H9 (cell line): ENCODE results near the gene DENND1A. TPM values are rescaled to one million over a fixed set of nuclear protein-coding genes. Genes with fewer than 3 reads are reported as not detected.
A peak's percentile ranks its signal among the peaks of the same experiment; 100 is the strongest.

Experiments used
- DNase-seq: peaks from one replicate; pipeline ENCODE4 v3.0.0-alpha.2; 2017
- H2AFZ ChIP-seq: one replicate; pipeline ENCODE4 v1.6.1; 2013; ENCODE audit warnings: mild to moderate bottlenecking, low read length, control low read depth, moderate library complexity
- H2AK5ac ChIP-seq: 2 replicates; pipeline ENCODE4 v1.6.1; 2013; ENCODE audit warnings: low read length, control low read depth, mixed read lengths; ENCODE audit not compliant: insufficient read length
- H2BK120ac ChIP-seq: one replicate; pipeline ENCODE4 v1.6.1; 2013; ENCODE audit warnings: low read depth, mild to moderate bottlenecking, low read length, control low read depth, inconsistent platforms; ENCODE audit not compliant: poor library complexity, severe bottlenecking
- H2BK12ac ChIP-seq: 2 replicates; pipeline ENCODE4 v1.6.1; 2013; ENCODE audit warnings: low read length, control low read depth, mixed read lengths, low read depth; ENCODE audit not compliant: insufficient read length
- H2BK15ac ChIP-seq: 2 replicates; pipeline ENCODE4 v1.6.1; 2013; ENCODE audit warnings: low read depth, low read length, control low read depth
- H2BK20ac ChIP-seq: one replicate; pipeline ENCODE4 v1.6.1; 2013; ENCODE audit warnings: low read depth, mild to moderate bottlenecking, low read length, control low read depth, inconsistent platforms; ENCODE audit not compliant: poor library complexity, severe bottlenecking
- H2BK5ac ChIP-seq: 2 replicates; pipeline ENCODE4 v1.6.1; 2013; ENCODE audit warnings: low read length, control low read depth, mixed read lengths; ENCODE audit not compliant: insufficient read length
- H3K14ac ChIP-seq: 2 replicates; pipeline ENCODE4 v1.6.1; 2013; ENCODE audit warnings: low read length, control low read depth; ENCODE audit not compliant: insufficient read depth
- H3K18ac ChIP-seq: 2 replicates; pipeline ENCODE4 v1.6.1; 2013; ENCODE audit warnings: low read depth, mild to moderate bottlenecking, mixed read lengths, low read length, control low read depth; ENCODE audit not compliant: insufficient read length
- H3K23ac ChIP-seq: 2 replicates; pipeline ENCODE4 v1.6.1; 2013; ENCODE audit warnings: low read length, control low read depth, mixed read lengths, low read depth; ENCODE audit not compliant: insufficient read length
- H3K23me2 ChIP-seq: 2 replicates; pipeline ENCODE4 v1.6.1; 2013; ENCODE audit warnings: low read depth, mild to moderate bottlenecking, mixed read lengths, low read length, control low read depth; ENCODE audit not compliant: insufficient read length, poor library complexity, severe bottlenecking
- H3K27ac ChIP-seq: 2 replicates; pipeline ENCODE4 v1.5.1; 2013; ENCODE audit warnings: low read length, control low read depth, mixed read lengths, low read depth; ENCODE audit not compliant: insufficient read length
- H3K27me3 ChIP-seq: 2 replicates; pipeline ENCODE4 v1.6.1; 2013; ENCODE audit warnings: low read length, control low read depth, inconsistent platforms; ENCODE audit not compliant: insufficient read depth
- H3K4ac ChIP-seq: 2 replicates; pipeline ENCODE4 v1.6.1; 2013; ENCODE audit warnings: low read depth, mild to moderate bottlenecking, control low read depth, inconsistent platforms, low read length, moderate library complexity
- H3K4me1 ChIP-seq: 2 replicates; pipeline ENCODE4 v1.6.1; 2013; ENCODE audit warnings: low read length, control low read depth, inconsistent platforms; ENCODE audit not compliant: insufficient read depth
- H3K4me2 ChIP-seq: 2 replicates; pipeline ENCODE4 v1.6.1; 2013; ENCODE audit warnings: low read length, control low read depth, mixed read lengths; ENCODE audit not compliant: insufficient read length, insufficient read depth
- H3K56ac ChIP-seq: 2 replicates; pipeline ENCODE4 v1.6.1; 2013; ENCODE audit warnings: low read depth, mild to moderate bottlenecking, mixed read lengths, low read length, control low read depth; ENCODE audit not compliant: insufficient read length
- H3K79me1 ChIP-seq: 2 replicates; pipeline ENCODE4 v1.6.1; 2013; ENCODE audit warnings: low read depth, mild to moderate bottlenecking, moderate library complexity, low read length, control low read depth, inconsistent platforms; ENCODE audit not compliant: insufficient read depth, poor library complexity, severe bottlenecking
- H3K79me2 ChIP-seq: 2 replicates; pipeline ENCODE4 v1.6.1; 2013; ENCODE audit warnings: low read length, control low read depth, inconsistent platforms; ENCODE audit not compliant: insufficient read depth
- H3K9ac ChIP-seq: 2 replicates; pipeline ENCODE4 v1.6.1; 2013; ENCODE audit warnings: low read length, control low read depth, mixed read lengths; ENCODE audit not compliant: insufficient read length; ENCODE audit errors: extremely low read depth
- H3K9me3 ChIP-seq: one replicate; pipeline ENCODE4 v1.6.1; 2013; ENCODE audit warnings: low read depth, low read length, inconsistent platforms; ENCODE audit not compliant: control insufficient read depth
- H3T11ph ChIP-seq: one replicate; pipeline ENCODE4 v1.6.1; 2013; ENCODE audit warnings: mild to moderate bottlenecking, low read length, control low read depth, inconsistent platforms
- H4K20me1 ChIP-seq: one replicate; pipeline ENCODE4 v1.6.1; 2013; ENCODE audit not compliant: control insufficient read depth, insufficient read length, insufficient read depth
- H4K5ac ChIP-seq: 2 replicates; pipeline ENCODE4 v1.6.1; 2013; ENCODE audit warnings: low read depth, mild to moderate bottlenecking, mixed read lengths, low read length, control low read depth; ENCODE audit not compliant: insufficient read length
- H4K8ac ChIP-seq: replicated peaks from 2 replicates; pipeline ENCODE4 v1.6.1; 2013; ENCODE audit warnings: low read length, control low read depth, mixed read lengths, low read depth; ENCODE audit not compliant: insufficient read length
- H4K91ac ChIP-seq: 2 replicates; pipeline ENCODE4 v1.6.1; 2013; ENCODE audit warnings: low read depth, mild to moderate bottlenecking, moderate library complexity, mixed read lengths, low read length, control low read depth; ENCODE audit not compliant: insufficient read length
- H3K27ac Mint-ChIP-seq, 3 experiments: 2 replicates in 2 of 3; 3 replicates in 1 of 3; pipeline ENCODE4 v1.8.0; 2020 to 2021; ENCODE audit warnings: mixed read lengths in 3 of 3, mild to moderate bottlenecking in 1 of 3, moderate library complexity in 1 of 3
- H3K27me3 Mint-ChIP-seq: 2 replicates; pipeline ENCODE4 v1.8.0; 2021; ENCODE audit warnings: low read depth, mild to moderate bottlenecking, moderate library complexity, mixed read lengths
- H3K36me3 Mint-ChIP-seq, 3 experiments: 2 replicates in 2 of 3; 3 replicates in 1 of 3; pipeline ENCODE4 v1.8.0; 2020 to 2021; ENCODE audit warnings: low read depth in 3 of 3, mixed read lengths in 3 of 3; ENCODE audit not compliant: insufficient read depth in 1 of 3
- H3K4me1 Mint-ChIP-seq, 2 experiments: 2 replicates each; pipeline ENCODE4 v1.8.0; 2020; ENCODE audit warnings: mixed read lengths in 2 of 2
- H3K4me3 Mint-ChIP-seq, 2 experiments: 2 replicates in 1 of 2; 3 replicates in 1 of 2; pipeline ENCODE4 v1.8.0; 2020 to 2021; ENCODE audit warnings: mild to moderate bottlenecking in 2 of 2, mixed read lengths in 2 of 2, moderate library complexity in 1 of 2
- H3K9me3 Mint-ChIP-seq, 2 experiments: 2 replicates in 1 of 2; 3 replicates in 1 of 2; pipeline ENCODE4 v1.8.0; 2020; ENCODE audit warnings: mild to moderate bottlenecking in 2 of 2, mixed read lengths in 2 of 2, moderate library complexity in 1 of 2
- WGBS: extraction: QIAGEN DNeasy Blood & Tissue Kit; methylation state at CpG from one replicate; pipeline ENCODE4 v1.1.7; 2013; ENCODE audit warnings: missing lambda C conversion rate, low lambda C conversion rate, mixed read lengths; ENCODE audit not compliant: insufficient read length; ENCODE audit errors: extremely low coverage; 5-methylcytosine and 5-hydroxymethylcytosine counted together
- total RNA-seq: library from RNA; stranded (reverse); gene quantifications from 2 replicates; pipeline ENCODE4 v1.2.1, GENCODE V29; 2021
- TF ChIP-seq, protein P1 (sequence below): fragments of 200-600 bp; sonication (generic); conservative IDR thresholded peaks from 3 replicates; pipeline ENCODE4 v1.8.0; 2021; ENCODE audit warnings: antibody characterized with exemption, mild to moderate bottlenecking

DENND1A gene
- total RNA-seq, 1 experiment from 2014 or later = 20.4 TPM

DNA sequence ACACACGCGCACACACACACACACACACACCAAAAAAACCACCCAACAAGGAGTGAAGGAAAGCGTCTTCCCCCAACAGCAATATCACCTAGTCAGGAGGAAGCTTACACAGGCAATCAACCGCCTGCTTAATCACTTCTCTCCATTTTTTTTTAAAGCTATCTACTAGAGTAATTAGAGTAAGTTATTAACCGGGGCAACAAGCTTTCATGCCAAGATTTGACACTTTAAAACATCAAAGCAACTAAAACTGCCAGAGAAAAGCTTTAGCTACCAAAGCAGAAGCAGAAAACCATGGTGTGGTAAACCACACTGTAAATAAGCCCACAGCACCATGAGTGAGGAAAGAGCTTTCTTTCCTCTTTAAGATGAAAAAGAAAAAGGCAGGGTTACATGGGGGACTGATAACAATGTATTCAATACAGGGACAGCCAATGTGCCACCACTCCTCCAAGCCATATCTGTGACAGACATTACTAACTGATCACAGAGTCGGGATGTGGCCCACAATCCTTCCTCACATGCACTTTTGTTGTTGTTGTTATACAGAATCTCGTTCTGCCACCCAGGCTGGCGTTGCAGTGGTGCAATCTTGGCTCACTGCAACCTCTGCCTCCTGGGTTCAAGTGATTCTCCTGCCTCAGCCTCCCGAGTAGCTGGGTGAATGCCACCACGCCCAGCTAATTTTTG, 291.8 kb downstream of the DENND1A start:
- WGBS = no CpG with 5 or more reads among the region's 10 CpGs
- Histone ChIP-seq H4K20me1 (no peaks in the 10 kb centered on the region), H3K4me2 (no peak overlapping the region), H2BK15ac (no peak overlapping the region), H3K56ac (no peak overlapping the region), H4K8ac (no peak overlapping the region), H3K79me2 (no peaks in the 10 kb centered on the region), H2AK5ac (no peak overlapping the region), H3K23ac (no peak overlapping the region), H2BK5ac (no peak overlapping the region), H3K4ac (no peak overlapping the region), H3K79me1 (no peaks in the 10 kb centered on the region), H3K9ac (no peak overlapping the region), H3T11ph (no peak overlapping the region), H2AFZ (no peak overlapping the region), H3K27me3 (no peaks in the 10 kb centered on the region), H2BK20ac (no peak overlapping the region), H3K27ac (no peak overlapping the region), H4K5ac (no peak overlapping the region), H3K9me3 (no peaks in the 10 kb centered on the region), H3K14ac (no peak overlapping the region), H2BK120ac (no peak overlapping the region), H2BK12ac (no peak overlapping the region), H3K4me1 (no peaks in the 10 kb centered on the region), H3K23me2 (no peaks in the 10 kb centered on the region), H3K18ac (no peak overlapping the region), H4K91ac (no peak overlapping the region)
- Mint-ChIP-seq H3K4me3 (no peak overlapping the region), H3K4me1 (peaks cover 9 to 10% of the 10 kb centered on the region in 2 experiments), H3K27me3 (no peaks in the 10 kb centered on the region; the same call in 1 of the 2 replicates), H3K36me3 (no peaks in the 10 kb centered on the region), H3K27ac (peak overlapping the region in 2 of 3 experiments; percentile 1 to 2; a peak in 1 of 7 replicates), H3K9me3 (no peaks in the 10 kb centered on the region)
- DNase-seq = no peak
- TF ChIP-seq, protein P1, sequence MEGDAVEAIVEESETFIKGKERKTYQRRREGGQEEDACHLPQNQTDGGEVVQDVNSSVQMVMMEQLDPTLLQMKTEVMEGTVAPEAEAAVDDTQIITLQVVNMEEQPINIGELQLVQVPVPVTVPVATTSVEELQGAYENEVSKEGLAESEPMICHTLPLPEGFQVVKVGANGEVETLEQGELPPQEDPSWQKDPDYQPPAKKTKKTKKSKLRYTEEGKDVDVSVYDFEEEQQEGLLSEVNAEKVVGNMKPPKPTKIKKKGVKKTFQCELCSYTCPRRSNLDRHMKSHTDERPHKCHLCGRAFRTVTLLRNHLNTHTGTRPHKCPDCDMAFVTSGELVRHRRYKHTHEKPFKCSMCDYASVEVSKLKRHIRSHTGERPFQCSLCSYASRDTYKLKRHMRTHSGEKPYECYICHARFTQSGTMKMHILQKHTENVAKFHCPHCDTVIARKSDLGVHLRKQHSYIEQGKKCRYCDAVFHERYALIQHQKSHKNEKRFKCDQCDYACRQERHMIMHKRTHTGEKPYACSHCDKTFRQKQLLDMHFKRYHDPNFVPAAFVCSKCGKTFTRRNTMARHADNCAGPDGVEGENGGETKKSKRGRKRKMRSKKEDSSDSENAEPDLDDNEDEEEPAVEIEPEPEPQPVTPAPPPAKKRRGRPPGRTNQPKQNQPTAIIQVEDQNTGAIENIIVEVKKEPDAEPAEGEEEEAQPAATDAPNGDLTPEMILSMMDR = no peak
